Epithelial cell of proximal tubule (primary cell): Measurements from ENCODE around the gene PGC. TPM values are rescaled to one million over a fixed set of nuclear protein-coding genes. Genes with fewer than 3 reads are reported as not detected.

Experiments used
- DNase-seq: peaks from one replicate; pipeline ENCODE4 v3.0.0-alpha.2; 2011; ENCODE audit warnings: low read depth
- H3K4me3 ChIP-seq: 2 replicates; pipeline ENCODE4 v1.5.1; 2011; ENCODE audit warnings: low read depth, mild to moderate bottlenecking, low read length
- CTCF ChIP-seq: conservative IDR thresholded peaks from 2 replicates; pipeline ENCODE4 v1.5.1; 2012; ENCODE audit warnings: low read depth, mild to moderate bottlenecking, low read length
- total RNA-seq: library from RNA; depleted of rRNA; stranded (reverse); fragments of >200 nt; gene quantifications from 2 replicates; pipeline ENCODE4 v1.2.3, GENCODE V29; 2015

PGC gene
- total RNA-seq, 1 donor from 2014 or later = not detected

- TF ChIP-seq CTCF = no peak
- no peak for DNase-seq
Measured at GRCh38 chr6:41724228-41724580, 23.0 kb downstream of the PGC start.

GRCh38 chr6:41723530-41724227, 23.5 kb downstream of the PGC start:
- no peak for DNase-seq
- H3K4me3 ChIP-seq = peak overlapping the region; percentile 2
- TF ChIP-seq CTCF = no peak

More at GRCh38 chr6:41724228-41724580, 23.0 kb downstream of the PGC start:
- no peak overlapping the region for H3K4me3 ChIP-seq

- TF ChIP-seq CTCF = no peak
- peak overlapping the region; percentile 2 for H3K4me3 ChIP-seq
Measured at GRCh38 chr6:41722969-41723529, 24.1 kb downstream of the PGC start.

GRCh38 chr6:41721414-41721813, 25.8 kb downstream of the PGC start:
- no peak for TF ChIP-seq CTCF
- H3K4me3 ChIP-seq = no peak overlapping the region

More at GRCh38 chr6:41722969-41723529, 24.1 kb downstream of the PGC start:
- DNase-seq = no peak

GRCh38 chr6:41720783-41721182, 26.4 kb downstream of the PGC start:
- TF ChIP-seq CTCF = no peak
- no peak overlapping the region for H3K4me3 ChIP-seq
- no peak for DNase-seq

More at GRCh38 chr6:41721414-41721813, 25.8 kb downstream of the PGC start:
- no peak for DNase-seq

- no peak overlapping the region for H3K4me3 ChIP-seq
- no peak for DNase-seq
- TF ChIP-seq CTCF = no peak
Measured at GRCh38 chr6:41720262-41720620, 27.0 kb downstream of the PGC start.
